GM20000 (cell line): Measurements from ENCODE around the gene VAT1.
A peak's percentile ranks its signal among the peaks of the same experiment; 100 is the strongest.
"Not testable (repeated sequence)": the region's sequence is repeated elsewhere in the genome, so short reads cannot be mapped to it uniquely, and the experiment has no call there.

Experiments used
- DNase-seq: peaks from one replicate; pipeline ENCODE4 v3.0.0; 2012; ENCODE audit warnings: low spot score
- TF ChIP-seq, protein P1 (sequence below): IDR thresholded peaks from 2 replicates; pipeline ENCODE4 v1.5.1; 2012; ENCODE audit warnings: mild to moderate bottlenecking, control low read depth; ENCODE audit errors: extremely low read depth, missing control alignments

VAT1 gene

DNA sequence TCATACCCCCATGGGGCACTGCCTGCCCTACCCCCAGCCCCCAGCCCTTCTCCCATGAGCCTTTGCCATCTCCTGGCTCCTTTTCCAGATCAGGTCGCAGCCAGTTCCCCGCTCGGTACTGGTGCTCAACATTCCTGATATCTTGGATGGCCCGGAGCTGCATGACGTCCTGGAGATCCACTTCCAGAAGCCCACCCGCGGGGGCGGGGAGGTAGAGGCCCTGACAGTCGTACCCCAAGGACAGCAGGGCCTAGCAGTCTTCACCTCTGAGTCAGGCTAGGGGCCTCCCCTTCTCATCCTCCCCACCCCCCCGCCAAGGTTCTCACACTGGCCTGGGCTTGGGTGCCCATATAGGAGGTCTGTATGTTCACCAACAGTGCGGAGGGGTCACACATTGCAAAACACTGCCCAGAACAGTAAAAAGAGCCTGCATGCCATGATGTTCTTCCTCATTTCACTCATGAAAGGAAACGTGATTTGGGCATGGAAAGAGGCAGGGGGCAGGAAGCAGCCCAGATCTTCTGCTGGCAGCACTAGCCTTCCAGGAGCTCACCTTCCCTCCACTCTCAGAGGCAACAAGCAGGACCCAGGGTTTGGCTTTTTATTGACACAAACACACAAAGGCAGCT is 8.1 kb downstream of the VAT1 start:
- TF ChIP-seq, protein P1, sequence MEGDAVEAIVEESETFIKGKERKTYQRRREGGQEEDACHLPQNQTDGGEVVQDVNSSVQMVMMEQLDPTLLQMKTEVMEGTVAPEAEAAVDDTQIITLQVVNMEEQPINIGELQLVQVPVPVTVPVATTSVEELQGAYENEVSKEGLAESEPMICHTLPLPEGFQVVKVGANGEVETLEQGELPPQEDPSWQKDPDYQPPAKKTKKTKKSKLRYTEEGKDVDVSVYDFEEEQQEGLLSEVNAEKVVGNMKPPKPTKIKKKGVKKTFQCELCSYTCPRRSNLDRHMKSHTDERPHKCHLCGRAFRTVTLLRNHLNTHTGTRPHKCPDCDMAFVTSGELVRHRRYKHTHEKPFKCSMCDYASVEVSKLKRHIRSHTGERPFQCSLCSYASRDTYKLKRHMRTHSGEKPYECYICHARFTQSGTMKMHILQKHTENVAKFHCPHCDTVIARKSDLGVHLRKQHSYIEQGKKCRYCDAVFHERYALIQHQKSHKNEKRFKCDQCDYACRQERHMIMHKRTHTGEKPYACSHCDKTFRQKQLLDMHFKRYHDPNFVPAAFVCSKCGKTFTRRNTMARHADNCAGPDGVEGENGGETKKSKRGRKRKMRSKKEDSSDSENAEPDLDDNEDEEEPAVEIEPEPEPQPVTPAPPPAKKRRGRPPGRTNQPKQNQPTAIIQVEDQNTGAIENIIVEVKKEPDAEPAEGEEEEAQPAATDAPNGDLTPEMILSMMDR: no peak
- DNase-seq: no peak

DNA sequence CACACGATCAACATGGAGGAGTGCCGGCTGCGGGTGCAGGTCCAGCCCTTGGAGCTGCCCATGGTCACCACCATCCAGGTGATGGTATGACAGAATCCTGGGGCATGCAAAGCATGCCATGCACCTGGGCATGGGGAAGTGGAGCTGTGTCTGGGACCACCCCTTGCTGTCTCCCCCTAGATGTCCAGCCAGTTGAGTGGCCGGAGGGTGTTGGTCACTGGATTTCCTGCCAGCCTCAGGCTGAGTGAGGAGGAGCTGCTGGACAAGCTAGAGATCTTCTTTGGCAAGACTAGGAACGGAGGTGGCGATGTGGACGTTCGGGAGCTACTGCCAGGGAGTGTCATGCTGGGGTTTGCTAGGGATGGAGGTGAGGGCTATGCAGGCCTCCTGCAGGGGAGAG is 8.9 kb downstream of the VAT1 start:
- DNase-seq: no peak
- TF ChIP-seq, protein P1: no peak

DNA sequence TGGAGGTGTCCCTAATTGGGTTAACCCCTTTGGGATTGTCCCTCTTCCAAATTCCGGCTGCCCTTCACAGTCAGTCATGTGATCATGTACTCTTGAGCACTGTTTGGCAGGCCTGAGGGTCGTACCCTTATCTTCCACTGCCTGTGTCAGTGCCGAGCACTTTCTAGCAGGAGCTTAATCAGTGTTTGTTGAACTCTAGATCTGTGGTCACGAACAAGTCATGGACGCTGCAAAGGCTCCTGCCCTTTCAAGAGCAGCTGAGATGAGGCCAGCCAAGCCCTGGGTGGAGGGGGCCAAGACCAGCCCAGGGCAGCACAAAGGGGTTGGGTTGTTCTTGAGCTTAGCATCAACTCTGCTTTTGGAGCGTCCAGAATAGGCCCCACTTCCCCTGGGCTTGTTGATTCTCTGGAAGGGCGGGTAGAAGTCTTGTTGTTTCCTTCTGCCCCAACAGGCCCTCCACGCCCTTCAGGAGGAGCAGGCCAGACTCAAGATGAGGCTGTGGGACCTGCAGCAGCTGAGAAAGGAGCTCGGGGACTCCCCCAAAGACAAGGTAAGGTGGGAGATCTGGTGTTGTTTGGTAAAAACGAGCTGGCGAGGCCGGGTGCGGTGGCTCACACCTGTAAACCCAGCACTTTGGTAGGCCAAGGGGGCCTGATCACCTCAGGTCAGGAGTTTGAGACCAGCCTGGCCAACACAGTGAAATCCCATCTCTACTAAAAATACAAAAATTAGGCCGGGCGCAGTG is 10.3 kb downstream of the VAT1 start:
- DNase-seq: no peak

DNA sequence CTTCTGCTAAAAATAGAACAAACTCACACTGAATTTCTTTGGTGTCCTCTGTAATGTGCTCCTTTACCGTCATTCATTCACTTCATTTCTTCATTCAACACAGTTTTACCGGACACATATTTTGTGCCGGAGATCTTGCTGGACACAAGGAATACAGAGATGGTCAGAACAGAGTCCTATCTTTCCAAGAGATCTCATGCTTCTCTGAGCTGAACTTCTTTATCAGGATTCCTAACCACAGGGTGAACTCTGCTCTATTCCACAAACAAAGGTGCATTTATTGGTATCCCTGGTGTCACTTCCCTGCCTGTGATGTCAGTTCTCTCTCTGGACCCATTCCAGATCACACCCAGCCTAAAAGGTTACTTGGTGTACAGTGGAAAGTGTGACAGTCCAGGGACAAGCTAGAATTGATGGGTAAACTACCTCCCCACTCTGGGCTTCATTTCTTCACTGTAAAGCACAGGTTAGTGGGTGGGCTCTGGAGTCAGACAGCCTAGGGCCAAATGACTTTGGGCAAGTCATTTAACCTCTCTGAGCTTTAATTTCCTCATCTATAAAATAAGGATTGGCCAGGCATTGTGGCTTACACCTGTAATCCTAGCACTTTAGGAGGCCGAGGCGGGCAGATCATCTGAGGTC is 11.4 kb downstream of the VAT1 start:
- DNase-seq: no peak
- TF ChIP-seq, protein P1: no peak

More for the DNA sequence above, 10.3 kb downstream of the VAT1 start:
- TF ChIP-seq, protein P1: no peak

DNA sequence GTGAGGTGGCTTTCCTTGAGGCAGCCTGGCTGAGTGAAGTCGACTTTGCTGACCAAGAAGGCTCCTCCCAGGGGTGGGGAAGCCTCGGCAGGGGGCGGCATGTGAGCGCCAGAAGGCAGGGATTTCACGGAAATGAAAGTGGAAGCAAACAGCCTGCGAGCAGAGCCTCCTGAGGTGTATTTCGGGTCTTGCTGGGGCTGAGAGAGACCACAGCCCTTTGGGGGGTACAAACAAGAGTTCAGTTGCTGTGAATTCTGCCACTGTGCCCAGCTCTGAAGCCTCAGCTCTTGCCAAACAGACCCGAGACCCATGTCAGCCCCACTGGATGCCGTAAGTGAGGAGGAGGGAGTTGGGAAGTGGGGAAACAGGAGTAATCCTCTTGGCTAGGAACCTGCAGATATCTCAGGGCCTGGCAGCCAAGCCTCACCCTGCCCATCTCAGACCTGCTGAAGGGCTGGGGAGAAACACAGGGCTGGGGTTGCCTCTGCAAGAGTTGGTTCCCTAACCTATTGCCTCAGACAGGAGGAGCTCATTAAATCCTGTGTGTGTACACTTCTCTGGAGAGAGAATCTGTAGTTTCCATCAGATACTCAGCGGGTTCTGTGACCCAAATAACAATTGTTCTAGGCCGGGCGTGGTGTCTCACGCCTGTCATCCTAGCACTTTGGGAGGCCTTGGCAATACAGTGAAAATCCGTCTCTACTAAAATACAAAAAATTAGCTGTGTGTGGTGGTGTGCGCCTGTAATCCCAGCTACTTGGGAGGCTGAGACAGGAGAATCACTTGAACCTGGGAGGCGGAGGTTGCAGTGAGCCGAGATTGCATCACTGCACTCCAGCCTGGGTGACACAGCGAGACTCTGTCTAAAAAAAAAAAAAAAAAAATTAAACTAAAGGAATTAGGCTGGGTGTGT is 15.3 kb downstream of the VAT1 start, which contains the start of gene IFI35:
Gene IFI35, plus strand, starts transcription at position 146 of the 913 bp plus-strand sequence. Its CDS starts 164 bp downstream, at position 310.
- TF ChIP-seq, protein P1: peak; percentile 1
- DNase-seq: peak; percentile 85

DNA sequence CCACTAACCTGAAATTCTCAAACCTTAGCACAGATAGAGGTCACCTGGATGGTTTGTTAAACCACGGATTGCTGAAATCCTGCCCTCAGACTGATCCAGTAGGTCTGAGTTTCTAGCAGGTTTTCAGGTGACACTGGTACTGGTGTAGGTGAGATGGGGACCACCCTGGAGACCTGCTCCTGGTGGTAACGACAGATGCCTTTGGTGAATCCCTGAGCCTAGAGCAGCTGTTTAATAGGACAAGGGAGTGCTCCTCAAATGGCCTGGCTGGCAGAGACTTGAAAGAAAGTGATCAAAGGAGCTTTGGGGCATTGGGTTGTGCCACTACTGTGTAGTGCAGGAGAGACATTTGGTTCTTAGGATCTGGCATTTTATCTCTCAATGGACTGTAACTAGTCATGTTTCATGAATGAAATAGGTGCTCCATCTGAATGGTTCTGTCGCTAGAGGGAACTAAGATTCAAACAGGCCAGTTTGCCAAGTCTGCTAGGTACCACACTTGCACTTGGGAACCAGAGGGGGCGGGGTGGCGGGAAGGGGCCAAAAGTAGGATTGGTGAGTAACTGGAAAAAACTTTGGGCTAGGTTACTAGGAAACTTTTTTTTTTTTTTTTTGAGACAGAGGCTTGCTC is 18.5 kb downstream of the VAT1 start:
- TF ChIP-seq, protein P1: no peak
- DNase-seq: no peak

DNA sequence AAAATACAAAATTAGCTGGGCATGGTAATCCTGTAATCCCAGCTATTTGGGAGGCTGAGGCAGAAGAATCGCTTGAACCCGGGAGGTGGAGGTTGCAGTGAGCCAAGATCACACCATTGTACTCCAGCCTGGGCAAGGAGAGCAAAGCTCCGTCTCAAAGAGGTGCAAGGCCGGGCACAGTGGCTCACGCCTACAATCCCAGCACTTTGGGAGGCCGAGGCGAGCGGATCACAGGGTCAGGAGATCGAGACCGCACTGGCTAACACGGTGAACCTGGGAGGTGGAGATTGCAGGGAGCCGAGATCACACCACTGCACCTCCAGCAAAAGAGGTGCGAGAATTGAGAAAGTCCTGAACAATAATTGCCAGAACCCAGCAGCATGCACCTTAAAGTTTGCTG is 21.3 kb downstream of the VAT1 start:
- DNase-seq: not testable (repeated sequence)
